Spleen (tissue), 7 donors: ENCODE results near the gene CHMP2B.

Experiments
- CTCF ChIP-seq, 11 experiments: fragments of 200-600 bp in 7 of 11; fragments of 450-650 bp in 4 of 11; sonication (generic) in 4 of 11; IDR thresholded peaks in 8 of 11; conservative IDR thresholded peaks in 3 of 11; 1 replicate in 7 of 11; 2 replicates in 4 of 11; pipeline versions ENCODE4 v1.4.0 to v1.8.0; 2016 to 2021; ENCODE audit warnings: antibody characterized with exemption in 11 of 11, inconsistent platforms in 4 of 11, mild to moderate bottlenecking in 1 of 11
- POLR2A ChIP-seq, 3 donors: fragments of 450-650 bp; IDR thresholded peaks; one replicate each; pipeline ENCODE4 v1.5.1; 2017; ENCODE audit warnings: antibody characterized with exemption in 3 of 3, mild to moderate bottlenecking in 1 of 3
- POLR2AphosphoS5 ChIP-seq, 3 donors: sonication (generic); formaldehyde crosslinking; IDR thresholded peaks; one replicate each; pipeline ENCODE4 v1.5.1; 2017; ENCODE audit warnings: antibody characterized with exemption in 3 of 3
- donor health status: DM: no; HTN: no; CAD: no; lungs with moderate emphysema.
- donor health status: DM: no; HTN: no; CAD: no.
- donor health status: DM: no; HTN: no; CAD: no.

GRCh38 chr3:87206070-87206469, 21.0 kb upstream of the CHMP2B start:
- TF ChIP-seq POLR2A (IDR thresholded peaks at IDR 0.05) (no peak), CTCF (IDR thresholded peaks at IDR 0.05 in 8 of 11, conservative IDR thresholded peaks at IDR 0.05 in 3 of 11) (no peak), POLR2AphosphoS5 (IDR thresholded peaks at IDR 0.05) (no peak)
